ENCODE results near the gene ADM5.

Gene ADM5

DNA sequence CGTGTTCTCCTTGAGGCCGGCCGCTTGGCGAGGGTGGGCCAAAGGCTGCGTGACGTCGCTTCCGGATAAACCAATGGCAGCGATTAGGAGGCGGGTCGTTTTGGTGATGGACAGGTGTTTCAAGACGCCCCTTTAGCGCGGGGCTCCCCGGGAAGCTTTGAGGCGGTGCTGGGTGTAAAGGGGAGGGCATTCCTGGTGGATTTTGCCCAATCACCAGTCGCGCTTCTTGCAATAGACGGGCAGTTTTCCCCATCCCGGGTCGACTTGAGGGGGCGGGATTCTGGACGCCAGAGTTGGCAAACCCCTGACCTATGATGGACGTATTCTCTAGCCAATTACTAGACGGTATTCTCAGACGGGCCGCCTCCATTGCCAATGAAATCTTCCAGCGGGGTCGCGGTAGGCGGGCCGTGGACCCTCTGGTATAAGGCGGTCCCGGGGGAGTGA is 12.6 kb upstream of the ADM5 start:
- H3K4me3 ChIP-seq (ENCODE audit: low read depth, low read length) = peak overlapping the region; percentile 100
- peak; percentile 100 for DNase-seq (ENCODE audit: low read depth, low spot score)
- in situ Hi-C loops (cut with HindIII; ENCODE audit: low sequenced_read_pairs) = no loop called here
- TF ChIP-seq, protein P1, sequence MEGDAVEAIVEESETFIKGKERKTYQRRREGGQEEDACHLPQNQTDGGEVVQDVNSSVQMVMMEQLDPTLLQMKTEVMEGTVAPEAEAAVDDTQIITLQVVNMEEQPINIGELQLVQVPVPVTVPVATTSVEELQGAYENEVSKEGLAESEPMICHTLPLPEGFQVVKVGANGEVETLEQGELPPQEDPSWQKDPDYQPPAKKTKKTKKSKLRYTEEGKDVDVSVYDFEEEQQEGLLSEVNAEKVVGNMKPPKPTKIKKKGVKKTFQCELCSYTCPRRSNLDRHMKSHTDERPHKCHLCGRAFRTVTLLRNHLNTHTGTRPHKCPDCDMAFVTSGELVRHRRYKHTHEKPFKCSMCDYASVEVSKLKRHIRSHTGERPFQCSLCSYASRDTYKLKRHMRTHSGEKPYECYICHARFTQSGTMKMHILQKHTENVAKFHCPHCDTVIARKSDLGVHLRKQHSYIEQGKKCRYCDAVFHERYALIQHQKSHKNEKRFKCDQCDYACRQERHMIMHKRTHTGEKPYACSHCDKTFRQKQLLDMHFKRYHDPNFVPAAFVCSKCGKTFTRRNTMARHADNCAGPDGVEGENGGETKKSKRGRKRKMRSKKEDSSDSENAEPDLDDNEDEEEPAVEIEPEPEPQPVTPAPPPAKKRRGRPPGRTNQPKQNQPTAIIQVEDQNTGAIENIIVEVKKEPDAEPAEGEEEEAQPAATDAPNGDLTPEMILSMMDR (IDR thresholded peaks at IDR 0.05; ENCODE audit: low read depth, low read length) = no peak

DNA sequence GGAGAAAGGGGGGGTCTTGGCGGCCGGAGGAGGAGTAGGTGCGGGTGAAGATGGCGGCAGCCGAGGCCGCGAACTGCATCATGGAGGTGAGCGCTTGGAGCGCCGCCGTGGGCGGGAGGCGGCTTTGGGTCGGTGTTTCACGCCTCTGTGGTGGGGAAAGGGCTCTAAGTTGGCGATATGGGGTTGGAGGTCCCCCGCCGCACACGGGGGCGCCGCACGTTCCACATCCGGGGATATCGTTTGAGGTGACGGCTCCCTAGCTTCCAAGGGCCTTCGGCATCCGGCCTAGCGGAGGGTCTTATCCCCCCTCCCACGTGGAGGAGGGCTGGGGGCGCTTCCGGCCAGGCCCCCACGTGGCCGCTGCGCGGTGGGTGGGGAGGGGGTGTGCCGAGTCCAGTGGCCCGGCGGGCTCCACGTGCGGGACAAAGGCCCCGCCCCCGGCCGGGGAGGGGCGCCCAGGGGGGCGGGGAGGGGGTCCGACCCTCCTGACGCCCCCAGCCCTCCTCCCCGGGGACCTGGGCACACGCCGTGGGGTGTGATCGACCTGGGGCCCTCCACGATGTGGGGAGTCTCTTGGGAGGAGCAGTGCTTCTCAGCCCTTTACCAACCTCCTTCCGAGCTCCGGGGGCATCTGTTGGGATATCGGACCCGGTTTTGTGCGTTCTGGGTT is 12.0 kb upstream of the ADM5 start, which contains the start of gene PRMT1:
Gene PRMT1 (plus strand): TSS at position 41 of the 670 bp plus-strand sequence. CDS start 10 bp downstream, at position 51.
- H3K4me3 ChIP-seq (ENCODE audit: low read depth, low read length) = peak within 1 kb of the TSS; percentile 100
- TF ChIP-seq, protein P1 (IDR thresholded peaks at IDR 0.05; ENCODE audit: low read depth, low read length) = no peak
- DNase-seq (ENCODE audit: low read depth, low spot score) = no peak
- in situ Hi-C loops (cut with HindIII; ENCODE audit: low sequenced_read_pairs) = no loop called here

DNA sequence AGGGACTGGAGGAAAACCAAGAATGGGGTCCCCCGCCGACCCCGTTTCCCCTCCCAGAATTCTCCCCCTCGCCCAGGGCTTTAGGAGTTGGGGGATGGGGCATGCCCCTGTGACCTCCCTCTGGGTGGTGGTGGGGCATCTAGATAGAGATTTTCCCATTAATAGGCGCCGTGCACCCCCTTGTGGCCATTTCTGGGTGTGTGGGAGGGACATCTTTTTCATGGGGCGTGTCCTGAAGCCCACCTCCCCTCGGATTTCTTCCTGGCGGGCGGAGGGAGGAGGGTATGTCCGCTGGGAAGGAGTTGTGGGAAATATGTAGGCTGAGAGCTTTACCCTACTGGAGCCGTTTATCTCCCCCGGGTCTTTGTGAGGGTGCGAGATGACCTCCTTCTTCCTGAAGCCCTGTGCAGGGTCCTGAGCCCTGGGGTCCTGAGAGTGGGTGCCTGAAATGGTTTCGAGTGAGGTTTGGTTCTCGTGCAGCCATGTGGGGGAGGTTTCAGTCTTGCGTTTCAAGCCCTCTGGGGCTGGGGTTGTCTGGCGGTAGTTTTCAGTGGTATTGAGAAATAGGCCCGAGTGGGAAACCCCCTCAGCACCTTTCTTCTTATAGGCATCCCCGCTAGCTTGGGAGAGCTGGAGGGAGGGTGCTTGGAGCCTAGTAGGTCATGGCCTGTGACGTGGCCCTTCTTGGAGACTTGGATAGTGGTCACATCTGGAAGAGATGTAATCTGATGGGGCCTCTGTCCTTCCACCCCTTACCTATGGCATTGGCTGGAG is 11.3 kb upstream of the ADM5 start:
- H3K4me3 ChIP-seq (ENCODE audit: low read depth, low read length) = peak overlapping the region; percentile 100
- TF ChIP-seq, protein P1 (IDR thresholded peaks at IDR 0.05; ENCODE audit: low read depth, low read length) = peak; percentile 71
- in situ Hi-C loops (cut with HindIII; ENCODE audit: low sequenced_read_pairs) = no loop called here
- DNase-seq (ENCODE audit: low read depth, low spot score) = peak; percentile 50

DNA sequence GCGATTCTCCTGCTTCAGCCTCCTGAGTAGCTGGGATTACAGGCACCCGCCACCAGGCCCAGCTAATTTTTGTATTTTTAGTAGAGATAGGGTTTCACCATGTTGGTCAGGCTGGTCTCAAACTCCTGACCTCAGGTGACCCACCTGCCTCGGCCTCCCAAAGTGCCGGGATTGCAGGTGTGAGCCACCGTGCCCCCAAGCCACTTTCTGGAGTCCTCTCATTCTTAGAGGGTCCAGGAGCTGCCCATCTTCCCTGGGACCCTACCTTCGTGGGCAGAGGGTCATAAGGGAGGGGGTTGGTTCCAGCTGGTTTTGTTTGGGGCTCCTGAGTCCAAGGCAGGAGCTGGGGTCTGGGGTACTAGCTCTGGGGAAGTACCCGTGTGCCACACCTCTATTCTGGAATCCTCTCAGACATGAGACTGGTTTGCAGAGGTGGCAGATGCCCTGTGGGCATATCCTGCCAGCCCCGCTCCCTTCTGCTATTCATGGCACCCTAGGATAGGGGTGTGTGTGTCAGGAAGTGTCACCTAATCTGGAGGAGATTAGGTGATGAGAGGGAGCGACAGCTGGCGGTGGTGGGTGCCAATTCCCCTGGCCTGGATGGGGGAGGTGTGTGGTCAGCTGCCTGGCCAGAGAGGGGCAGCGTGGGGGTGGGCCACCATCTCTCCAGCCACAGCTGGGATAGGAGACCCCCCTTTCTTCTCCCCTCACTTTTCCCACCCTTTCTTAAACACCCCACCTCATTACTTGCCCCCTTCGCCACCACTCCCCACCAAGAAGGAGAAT is 10.2 kb upstream of the ADM5 start:
- in situ Hi-C loops (cut with HindIII; ENCODE audit: low sequenced_read_pairs) = no loop called here
- TF ChIP-seq, protein P1 (IDR thresholded peaks at IDR 0.05; ENCODE audit: low read depth, low read length) = no peak

DNA sequence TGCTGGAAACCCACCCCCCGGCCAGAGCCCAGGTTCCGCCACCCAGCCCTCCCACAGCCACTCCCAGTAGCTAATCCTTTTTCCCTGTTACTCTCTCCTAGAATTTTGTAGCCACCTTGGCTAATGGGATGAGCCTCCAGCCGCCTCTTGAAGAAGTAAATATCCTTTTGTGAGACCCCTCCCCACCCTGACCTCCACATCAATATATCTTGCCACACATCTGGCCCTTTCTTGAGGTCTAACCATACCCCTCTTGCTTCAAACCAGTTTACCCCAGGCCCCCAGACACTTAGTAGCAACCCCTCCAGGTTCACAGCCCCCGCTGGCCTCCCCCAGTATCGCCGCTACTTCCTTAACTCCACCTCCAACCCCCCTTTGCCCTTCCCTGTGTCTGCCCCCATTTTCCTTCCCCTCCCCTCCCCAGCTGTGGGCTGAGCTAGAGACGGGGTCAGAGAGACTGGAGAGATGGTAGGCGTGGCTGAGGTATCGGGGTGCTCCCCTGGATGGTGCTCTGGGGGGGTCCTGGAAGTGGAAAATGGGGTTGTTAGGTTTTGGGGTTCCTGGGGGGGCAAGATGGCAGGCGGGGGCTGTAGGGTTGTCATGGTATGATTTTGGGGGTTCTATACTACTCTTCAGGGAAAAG is 9.5 kb upstream of the ADM5 start:
- DNase-seq (ENCODE audit: low read depth, low spot score) = no peak
- no peak overlapping the region for H3K4me3 ChIP-seq (ENCODE audit: low read depth, low read length)
- TF ChIP-seq, protein P1 (IDR thresholded peaks at IDR 0.05; ENCODE audit: low read depth, low read length) = no peak
- in situ Hi-C loops (cut with HindIII; ENCODE audit: low sequenced_read_pairs) = no loop called here

More for the DNA sequence above, 10.2 kb upstream of the ADM5 start:
- no peak overlapping the region for H3K4me3 ChIP-seq (ENCODE audit: low read depth, low read length)
- no peak for DNase-seq (ENCODE audit: low read depth, low spot score)

Data from astrocyte of the spinal cord (primary cell).